ENCODE data around the gene PHACTR3. TPM values are rescaled to one million over a fixed set of nuclear protein-coding genes. Genes with fewer than 3 reads are reported as not detected.

Gene PHACTR3
- total and polyA plus RNA-seq, 2 of the 8 experiments (the other 6 are each of a cell fraction or from before 2014, with no cell fraction given): 0.05 to 0.13 TPM

GRCh38 chr20:59737073-59737666, 132.8 kb downstream of the PHACTR3 start:
- H3K9ac ChIP-seq (replicated peaks in 1 of 4; ENCODE audit: extremely low read depth in 1 of 4, low read depth in 3 of 4, low read length in 3 of 4): no peak overlapping the region
- H3K56ac ChIP-seq (replicated peaks; ENCODE audit: insufficient read length, low read depth, low read length): no peak overlapping the region
- ChIA-PET CTCF (ENCODE audit: partially characterized antibody) (interaction anchor here (1.6 kb wide), 1 partner anchor 11 kb away, joined by 4 read pairs; no protein-coding TSS in a partner anchor), POLR2A (ENCODE audit: partially characterized antibody) (no interaction called here)
- H4K91ac ChIP-seq (replicated peaks; ENCODE audit: insufficient read length, low read length): no peak overlapping the region
- DNase-seq (ENCODE audit: low read depth in 1 of 2, low spot score in 2 of 2): no peak
- H4K20me1 ChIP-seq (replicated peaks in 1 of 2; ENCODE audit: control insufficient read depth in 1 of 2, insufficient read depth in 2 of 2, low read length in 2 of 2): no peaks in the 10 kb centered on the region
- no peaks in the 10 kb centered on the region for H3K27me3 ChIP-seq (replicated peaks in 1 of 4; ENCODE audit: control insufficient read depth in 3 of 4, extremely low read depth in 1 of 4, insufficient read depth in 3 of 4, low read length in 3 of 4)
- no peaks in the 10 kb centered on the region for H3K4me1 ChIP-seq (replicated peaks in 1 of 4; ENCODE audit: control insufficient read depth in 3 of 4, insufficient read depth in 4 of 4, low read length in 3 of 4)
- no peak overlapping the region for H3K4me3 ChIP-seq (ENCODE audit: extremely low read depth in 1 of 4, insufficient read depth in 2 of 4, low read depth in 3 of 4, low read length in 4 of 4)
- no peaks in the 10 kb centered on the region for H3K23me2 ChIP-seq (ENCODE audit: low read depth, low read length)
- H3K23ac ChIP-seq (ENCODE audit: insufficient read length): no peak overlapping the region
- no peak overlapping the region for H4K8ac ChIP-seq (ENCODE audit: extremely low read depth, insufficient read depth, low read length)
- 84% methylated on average over 15 of the region's 16 CpGs; no CpG with 5 or more reads in 1 of the 2 experiments for WGBS, 2 experiments (ENCODE audit: extremely low coverage in 1 of 2, insufficient coverage in 1 of 2, insufficient read length in 1 of 2, insufficient replicate concordance in 2 of 2, low coverage in 1 of 2, low lambda C conversion rate in 2 of 2, missing lambda C conversion rate in 1 of 2)
- no peak overlapping the region for H2BK20ac ChIP-seq (ENCODE audit: low read length)
- H3K27ac ChIP-seq (ENCODE audit: low read depth, low read length): no peak overlapping the region
- no peak overlapping the region for H4K5ac ChIP-seq (ENCODE audit: insufficient read length, low read depth, low read length)
- H2AK5ac ChIP-seq (ENCODE audit: low read depth, low read length): no peak overlapping the region
- no peak overlapping the region for H2BK5ac ChIP-seq (ENCODE audit: low read depth, low read length)
- H3K14ac ChIP-seq (ENCODE audit: insufficient read length): no peak overlapping the region
- no peak overlapping the region for H2BK120ac ChIP-seq (replicated peaks; ENCODE audit: low read depth, low read length)
- no peaks in the 10 kb centered on the region for H3K79me1 ChIP-seq (ENCODE audit: low read depth, low read length)
- no peak overlapping the region for H2BK12ac ChIP-seq (ENCODE audit: low read depth, low read length)
- no peak overlapping the region for H2AFZ ChIP-seq (ENCODE audit: low read length)
- H3K9me3 ChIP-seq (ENCODE audit: insufficient read depth in 2 of 2, low read depth in 1 of 2, low read length in 1 of 2): peaks cover 88 to 98% of the 10 kb centered on the region in 2 experiments
- H3K79me2 ChIP-seq (ENCODE audit: control insufficient read depth in 1 of 2, insufficient read depth in 2 of 2, low read length in 2 of 2): no peaks in the 10 kb centered on the region
- no peak for TF ChIP-seq ASH2L (IDR thresholded peaks at IDR 0.05; ENCODE audit: low read length)
- no peak for TF ChIP-seq MAFK (IDR thresholded peaks at IDR 0.05; ENCODE audit: low read depth, low read length)
- no peak for TF ChIP-seq RBBP5 (IDR thresholded peaks at IDR 0.05; ENCODE audit: borderline replicate concordance, low read depth, low read length)
- TF ChIP-seq JUN (IDR thresholded peaks at IDR 0.05; ENCODE audit: low read depth, low read length): no peak
- no peak for TF ChIP-seq EZH2 (IDR thresholded peaks at IDR 0.05; ENCODE audit: low read depth, low read length, severe bottlenecking)
- H3K18ac ChIP-seq (ENCODE audit: extremely low read depth, low read length): no peak overlapping the region
- H3K4me2 ChIP-seq (ENCODE audit: insufficient read depth in 1 of 2, low read depth in 2 of 2, low read length in 2 of 2): no peak overlapping the region
- H3K4ac ChIP-seq (replicated peaks; ENCODE audit: insufficient read length, low read depth, low read length): no peak overlapping the region
- no peaks in the 10 kb centered on the region for H3K36me3 ChIP-seq (ENCODE audit: control insufficient read depth in 2 of 4, insufficient read depth in 4 of 4, low read length in 3 of 4)
- FAIRE-seq: no peak
- no peak overlapping the region for H2BK15ac ChIP-seq (ENCODE audit: low read length)
